A673 (cell line): ENCODE results near the gene DDX56. TPM values are rescaled to one million over a fixed set of nuclear protein-coding genes. Genes with fewer than 3 reads are reported as not detected.

Experiments
- BruUV-seq: library from RNA; stranded (reverse); fragments of 400-500 nt; replicated peaks from 2 replicates; lab custom pipeline; 2021; lab: Mats Ljungman, UMichigan
- CTCF ChIA-PET: fragments of 300-600 bp; sonication (Branson Sonifier 250); formaldehyde crosslinking; loops from one replicate; lab custom pipeline; 2022; ENCODE audit warnings: antibody characterized with exemption; lab: Charles Lee
- POLR2A ChIA-PET: fragments of 300-600 bp; sonication (Branson Sonifier 250); formaldehyde crosslinking; loops from one replicate; lab custom pipeline; 2022; ENCODE audit warnings: antibody characterized with exemption; ENCODE audit not compliant: low non-redundant PET; lab: Charles Lee
- DNase-seq: peaks from one replicate; pipeline ENCODE4 v3.0.0-alpha.2; 2015; ENCODE audit warnings: low spot score
- H3K27ac ChIP-seq: fragments of 200-600 bp; sonication (generic); 2 replicates; pipeline ENCODE4 v1.5.1; 2016; ENCODE audit warnings: mixed run types, low read depth, mild to moderate bottlenecking, mixed read lengths, antibody characterized with exemption, low read length; ENCODE audit not compliant: poor library complexity, severe bottlenecking
- H3K27me3 ChIP-seq: fragments of 200-600 bp; sonication (generic); replicated peaks from 2 replicates; pipeline ENCODE4 v1.6.1; 2017; ENCODE audit warnings: mixed run types, low read depth, mild to moderate bottlenecking, mixed read lengths, antibody characterized with exemption, low read length; ENCODE audit not compliant: insufficient read depth, poor library complexity
- H3K36me3 ChIP-seq: fragments of 200-600 bp; sonication (generic); 2 replicates; pipeline ENCODE4 v1.6.1; 2016; ENCODE audit warnings: mixed run types, mild to moderate bottlenecking, mixed read lengths, antibody characterized with exemption, low read length; ENCODE audit not compliant: insufficient read depth, poor library complexity, severe bottlenecking
- H3K4me1 ChIP-seq: fragments of 200-600 bp; sonication (generic); 2 replicates; pipeline ENCODE4 v1.6.1; 2017; ENCODE audit warnings: mixed run types, mild to moderate bottlenecking, mixed read lengths, antibody characterized with exemption, low read length; ENCODE audit not compliant: insufficient read depth, poor library complexity, severe bottlenecking
- H3K4me3 ChIP-seq: fragments of 200-600 bp; sonication (generic); 2 replicates; pipeline ENCODE4 v1.5.1; 2016; ENCODE audit warnings: low read depth, mixed run types, mild to moderate bottlenecking, mixed read lengths, low read length; ENCODE audit not compliant: poor library complexity, severe bottlenecking
- H3K9me3 ChIP-seq: fragments of 200-600 bp; sonication (generic); 2 replicates; pipeline ENCODE4 v1.6.1; 2016; ENCODE audit warnings: mixed run types, low read depth, mild to moderate bottlenecking, mixed read lengths, antibody characterized with exemption, low read length; ENCODE audit not compliant: poor library complexity, severe bottlenecking
- EZH2 ChIP-seq: fragments of 200-600 bp; sonication (generic); IDR thresholded peaks from 2 replicates; pipeline ENCODE4 v1.6.1; 2017; ENCODE audit warnings: borderline replicate concordance, low read depth, mild to moderate bottlenecking, mixed read lengths, antibody characterized with exemption, low read length; ENCODE audit not compliant: poor library complexity, severe bottlenecking
- intact Hi-C: fragments of 100-400 bp; cut with micrococcal nuclease; formaldehyde crosslinking; loops from one replicate; pipeline ENCODE4 v1.10.0; 2022; ENCODE audit not compliant: unreplicated experiment
- total RNA-seq: library from RNA; stranded (reverse); gene quantifications from 2 replicates; pipeline ENCODE4 v1.2.3, GENCODE V29; 2021
- TF ChIP-seq, protein P1 (sequence below): fragments of 300-800, 200-600 bp; sonication (generic); conservative IDR thresholded peaks from 2 replicates; pipeline ENCODE4 v1.5.1; 2017; ENCODE audit warnings: low read depth, mild to moderate bottlenecking, antibody characterized with exemption, low read length, moderate library complexity, mixed read lengths

Gene DDX56
- total RNA-seq, 1 experiment from 2014 or later = 147 TPM

DNA sequence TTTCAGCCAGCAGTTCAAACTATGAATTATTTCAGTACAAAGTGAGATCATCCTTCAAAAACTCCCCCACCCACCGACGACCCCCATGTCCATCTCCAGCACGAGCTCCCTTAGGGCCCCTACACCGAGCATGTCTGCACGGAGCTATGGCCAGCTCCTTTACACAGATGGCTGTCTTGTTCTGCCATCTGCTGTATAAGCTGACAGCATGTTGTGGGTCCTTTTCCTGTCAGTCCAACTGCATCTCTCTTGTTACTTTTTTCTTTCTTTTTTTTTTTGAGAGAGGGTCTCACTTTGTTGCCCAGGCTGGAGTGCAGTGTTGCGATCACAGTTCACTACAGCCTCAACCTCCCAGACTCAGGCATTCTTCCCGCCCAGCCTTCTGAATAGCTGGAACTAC is 54.2 kb downstream of the DDX56 start:
- Histone ChIP-seq H3K27me3 (no peaks in the 10 kb centered on the region), H3K27ac (no peak overlapping the region), H3K9me3 (no peaks in the 10 kb centered on the region), H3K4me1 (no peaks in the 10 kb centered on the region), H3K4me3 (no peak overlapping the region), H3K36me3 (no peaks in the 10 kb centered on the region)
- no peak for DNase-seq
- no peak for TF ChIP-seq EZH2
- TF ChIP-seq, protein P1, sequence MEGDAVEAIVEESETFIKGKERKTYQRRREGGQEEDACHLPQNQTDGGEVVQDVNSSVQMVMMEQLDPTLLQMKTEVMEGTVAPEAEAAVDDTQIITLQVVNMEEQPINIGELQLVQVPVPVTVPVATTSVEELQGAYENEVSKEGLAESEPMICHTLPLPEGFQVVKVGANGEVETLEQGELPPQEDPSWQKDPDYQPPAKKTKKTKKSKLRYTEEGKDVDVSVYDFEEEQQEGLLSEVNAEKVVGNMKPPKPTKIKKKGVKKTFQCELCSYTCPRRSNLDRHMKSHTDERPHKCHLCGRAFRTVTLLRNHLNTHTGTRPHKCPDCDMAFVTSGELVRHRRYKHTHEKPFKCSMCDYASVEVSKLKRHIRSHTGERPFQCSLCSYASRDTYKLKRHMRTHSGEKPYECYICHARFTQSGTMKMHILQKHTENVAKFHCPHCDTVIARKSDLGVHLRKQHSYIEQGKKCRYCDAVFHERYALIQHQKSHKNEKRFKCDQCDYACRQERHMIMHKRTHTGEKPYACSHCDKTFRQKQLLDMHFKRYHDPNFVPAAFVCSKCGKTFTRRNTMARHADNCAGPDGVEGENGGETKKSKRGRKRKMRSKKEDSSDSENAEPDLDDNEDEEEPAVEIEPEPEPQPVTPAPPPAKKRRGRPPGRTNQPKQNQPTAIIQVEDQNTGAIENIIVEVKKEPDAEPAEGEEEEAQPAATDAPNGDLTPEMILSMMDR = no peak
- no TSS peak for BruUV-seq
- POLR2A ChIA-PET = no interaction called here
- intact Hi-C loops = no loop called here
- CTCF ChIA-PET = no interaction called here

- Histone ChIP-seq H3K9me3 (no peaks in the 10 kb centered on the region), H3K27me3 (no peaks in the 10 kb centered on the region), H3K27ac (no peak overlapping the region), H3K4me3 (no peak overlapping the region), H3K4me1 (no peaks in the 10 kb centered on the region), H3K36me3 (no peaks in the 10 kb centered on the region)
- ChIA-PET POLR2A (no interaction called here), CTCF (no interaction called here)
- BruUV-seq = no TSS peak
- TF ChIP-seq, protein P1 = no peak
- no peak for TF ChIP-seq EZH2
- intact Hi-C loops = no loop called here
- DNase-seq = no peak
Measured at GRCh38 chr7:44518761-44519160, 54.9 kb downstream of the DDX56 start.

GRCh38 chr7:44517175-44517574 is 56.5 kb downstream of the DDX56 start:
- no peak overlapping the region for H3K27ac ChIP-seq
- H3K27me3 ChIP-seq = no peaks in the 10 kb centered on the region
- no peak for TF ChIP-seq EZH2
- TF ChIP-seq, protein P1 = no peak
- H3K36me3 ChIP-seq = no peaks in the 10 kb centered on the region
- no peak for DNase-seq
- CTCF ChIA-PET = no interaction called here
- intact Hi-C loops = no loop called here
- H3K4me1 ChIP-seq = no peaks in the 10 kb centered on the region
- no TSS peak for BruUV-seq
- no peaks in the 10 kb centered on the region for H3K9me3 ChIP-seq
- H3K4me3 ChIP-seq = no peak overlapping the region
- POLR2A ChIA-PET = no interaction called here

Other genes starting within 250 kb of the DDX56 start
- 0.13 and 0.42 TPM in 2 replicates for gene CAMK2B, start 248.3 kb downstream of the DDX56 start, total RNA-seq
- 119 and 123 TPM in 2 replicates for gene NUDCD3, start 83.2 kb downstream of the DDX56 start, total RNA-seq
- not detected in 2 replicates for gene NPC1L1, start 32.6 kb downstream of the DDX56 start, total RNA-seq
- gene TMED4, start 8.3 kb upstream of the DDX56 start, total RNA-seq = 77.6 and 79.5 TPM in 2 replicates
- gene OGDH, start 32.7 kb upstream of the DDX56 start, total RNA-seq = 111 and 113 TPM in 2 replicates
- gene ZMIZ2, start 174.9 kb upstream of the DDX56 start, total RNA-seq = 108 and 114 TPM in 2 replicates
- gene PPIA, start 222.8 kb upstream of the DDX56 start, total RNA-seq = 2,816 and 3,047 TPM in 2 replicates